Spleen (tissue), 7 donors: ENCODE results near the gene CEACAM5.

Experiments used
- CTCF ChIP-seq, 11 experiments: fragments of 200-600 bp in 7 of 11; fragments of 450-650 bp in 4 of 11; sonication (generic) in 4 of 11; IDR thresholded peaks in 8 of 11; conservative IDR thresholded peaks in 3 of 11; 1 replicate in 7 of 11; 2 replicates in 4 of 11; pipeline versions ENCODE4 v1.4.0 to v1.8.0; 2016 to 2021; ENCODE audit warnings: antibody characterized with exemption in 11 of 11, inconsistent platforms in 4 of 11, mild to moderate bottlenecking in 1 of 11
- POLR2A ChIP-seq, 3 donors: fragments of 450-650 bp; IDR thresholded peaks; one replicate each; pipeline ENCODE4 v1.5.1; 2017; ENCODE audit warnings: antibody characterized with exemption in 3 of 3, mild to moderate bottlenecking in 1 of 3
- POLR2AphosphoS5 ChIP-seq, 3 donors: sonication (generic); formaldehyde crosslinking; IDR thresholded peaks; one replicate each; pipeline ENCODE4 v1.5.1; 2017; ENCODE audit warnings: antibody characterized with exemption in 3 of 3
- donor health status: DM: no; HTN: no; CAD: no; lungs with moderate emphysema.
- donor health status: DM: no; HTN: no; CAD: no.
- donor health status: DM: no; HTN: no; CAD: no.

- TF ChIP-seq CTCF (IDR thresholded peaks at IDR 0.05 in 8 of 11, conservative IDR thresholded peaks at IDR 0.05 in 3 of 11) (no peak), POLR2AphosphoS5 (IDR thresholded peaks at IDR 0.05) (no peak), POLR2A (IDR thresholded peaks at IDR 0.05) (no peak)
These were observed 11.1 kb upstream of the CEACAM5 start for GRCh38 chr19:41697198-41697855.
